Uterus (tissue), 2 donors: ENCODE measurements around the gene SLC35G6.

Source experiments
- CTCF ChIP-seq, 4 experiments: fragments of 200-600 bp in 2 of 4; fragments of 450-650 bp in 2 of 4; sonication (generic) in 2 of 4; IDR thresholded peaks; one replicate each; pipeline ENCODE4 v1.5.1; 2016 to 2019; ENCODE audit warnings: antibody characterized with exemption in 4 of 4, mild to moderate bottlenecking in 2 of 4, moderate library complexity in 1 of 4
- POLR2A ChIP-seq, 2 donors: fragments of 450-650 bp; IDR thresholded peaks; one replicate each; pipeline ENCODE4 v1.6.1; 2016; ENCODE audit warnings: antibody characterized with exemption in 2 of 2, mild to moderate bottlenecking in 1 of 2, moderate library complexity in 1 of 2

GRCh38 chr17:7503521-7503920 is 22.3 kb downstream of the SLC35G6 start:
- TF ChIP-seq CTCF (IDR thresholded peaks at IDR 0.05) (no peak), POLR2A (IDR thresholded peaks at IDR 0.05) (no peak)
